RCC 7860 (cell line): Measurements from ENCODE around the gene CASTOR1.

ENCODE experiments used
- DNase-seq: peaks from one replicate; pipeline ENCODE4 v3.0.0-alpha.2; 2015; ENCODE audit warnings: low spot score
- FAIRE-seq: peaks from 2 replicates; lab custom pipeline; 2012; peaks lifted over from hg19 to GRCh38; lab: Jason Lieb, UNC

CASTOR1 gene

DNA sequence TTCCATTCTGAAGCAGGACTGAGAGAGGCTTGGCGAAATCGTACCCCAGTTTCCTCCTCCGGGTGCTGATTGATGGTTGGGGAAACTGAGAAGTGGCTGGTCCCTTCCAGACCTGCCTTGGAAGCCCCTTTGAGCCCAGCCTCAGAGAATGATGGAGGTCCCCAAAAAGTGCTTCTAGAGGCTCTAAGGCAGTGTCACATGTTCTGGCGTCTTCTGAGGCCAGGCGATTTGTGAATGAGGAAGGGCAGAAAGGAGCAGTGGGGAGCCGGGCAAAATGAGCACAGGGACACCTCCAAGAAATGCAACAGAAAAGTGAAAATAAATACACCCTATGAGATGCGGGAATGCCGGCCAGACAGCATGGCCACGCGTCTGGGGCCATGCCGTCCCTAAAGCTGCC, 41.7 kb downstream of the CASTOR1 start:
- no peak for DNase-seq
- no peak for FAIRE-seq

DNA sequence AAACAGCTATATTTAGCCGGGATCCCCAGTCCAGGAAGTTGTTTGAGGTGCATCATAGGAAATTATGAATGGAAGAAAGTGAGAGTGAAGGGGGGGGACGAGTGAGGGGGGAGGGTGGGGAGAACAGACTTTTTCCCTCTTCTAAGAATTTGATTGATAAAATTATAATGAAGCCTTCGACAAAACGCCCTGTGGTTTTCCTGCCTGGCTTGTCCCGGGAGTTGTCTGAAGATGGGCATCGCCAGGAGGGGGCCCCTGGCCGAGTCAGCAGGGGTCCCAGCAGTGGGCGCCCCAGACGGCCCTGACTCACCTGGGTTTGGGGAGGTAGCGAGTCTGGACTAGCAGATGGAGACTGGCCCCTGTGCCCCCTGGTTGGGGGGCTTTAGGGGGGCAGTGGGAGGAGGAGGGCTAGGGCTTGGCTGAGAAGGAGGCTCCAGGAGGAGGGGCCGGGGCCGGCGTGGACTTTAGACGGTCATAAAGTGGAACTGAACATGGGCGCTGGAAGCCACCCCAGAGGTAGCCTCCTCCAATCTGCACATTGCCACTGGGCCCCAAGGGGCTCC, 42.4 kb downstream of the CASTOR1 start:
- DNase-seq (no peak), FAIRE-seq (no peak)

DNA sequence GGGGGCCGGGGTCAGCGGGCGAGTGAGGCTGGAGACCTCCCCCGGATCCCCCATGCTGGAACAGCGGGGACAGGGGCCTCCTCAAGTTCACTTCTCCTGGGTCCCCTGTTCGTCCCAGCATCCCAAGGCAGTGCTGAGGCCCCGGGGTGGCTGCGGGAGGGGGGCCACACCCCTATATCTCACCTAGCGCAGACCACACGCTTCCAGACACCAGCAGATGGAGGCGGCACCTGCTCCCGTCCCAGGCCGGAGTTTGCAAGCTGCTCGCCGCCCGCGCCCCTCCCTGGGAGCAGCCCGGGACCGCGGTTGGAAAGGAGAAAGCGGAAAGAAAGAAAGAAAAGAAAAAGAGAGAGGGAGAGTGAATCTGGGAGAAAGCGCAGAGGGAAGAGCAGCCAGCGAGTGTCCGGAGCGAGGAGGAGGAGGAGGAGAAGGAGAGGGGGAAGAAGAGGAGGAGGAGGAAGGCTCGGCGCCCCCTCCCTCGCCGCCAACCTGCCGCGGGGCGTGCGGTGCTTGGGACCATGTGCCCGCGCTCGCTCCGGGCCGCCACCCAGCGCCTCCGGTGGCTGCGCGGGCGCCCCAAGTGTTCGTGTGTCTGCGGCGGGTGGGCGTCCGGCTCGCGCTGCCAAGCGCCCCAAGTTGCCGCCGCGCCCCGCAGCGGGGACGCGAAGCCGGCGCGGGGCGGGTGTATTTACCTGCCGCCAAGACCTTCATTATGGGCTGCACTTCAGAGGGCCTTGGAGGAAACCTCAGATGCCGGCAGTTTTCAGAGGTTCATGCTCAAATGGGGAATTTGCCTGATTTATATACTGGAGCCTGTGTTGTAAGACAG, 43.1 kb downstream of the CASTOR1 start, which contains the start of gene LIF:
Gene LIF (minus strand): TSS at position 775 of the 829 bp plus-strand sequence. CDS start 64 bp downstream, at position 711.
- FAIRE-seq, result no peak
- no peak for DNase-seq

DNA sequence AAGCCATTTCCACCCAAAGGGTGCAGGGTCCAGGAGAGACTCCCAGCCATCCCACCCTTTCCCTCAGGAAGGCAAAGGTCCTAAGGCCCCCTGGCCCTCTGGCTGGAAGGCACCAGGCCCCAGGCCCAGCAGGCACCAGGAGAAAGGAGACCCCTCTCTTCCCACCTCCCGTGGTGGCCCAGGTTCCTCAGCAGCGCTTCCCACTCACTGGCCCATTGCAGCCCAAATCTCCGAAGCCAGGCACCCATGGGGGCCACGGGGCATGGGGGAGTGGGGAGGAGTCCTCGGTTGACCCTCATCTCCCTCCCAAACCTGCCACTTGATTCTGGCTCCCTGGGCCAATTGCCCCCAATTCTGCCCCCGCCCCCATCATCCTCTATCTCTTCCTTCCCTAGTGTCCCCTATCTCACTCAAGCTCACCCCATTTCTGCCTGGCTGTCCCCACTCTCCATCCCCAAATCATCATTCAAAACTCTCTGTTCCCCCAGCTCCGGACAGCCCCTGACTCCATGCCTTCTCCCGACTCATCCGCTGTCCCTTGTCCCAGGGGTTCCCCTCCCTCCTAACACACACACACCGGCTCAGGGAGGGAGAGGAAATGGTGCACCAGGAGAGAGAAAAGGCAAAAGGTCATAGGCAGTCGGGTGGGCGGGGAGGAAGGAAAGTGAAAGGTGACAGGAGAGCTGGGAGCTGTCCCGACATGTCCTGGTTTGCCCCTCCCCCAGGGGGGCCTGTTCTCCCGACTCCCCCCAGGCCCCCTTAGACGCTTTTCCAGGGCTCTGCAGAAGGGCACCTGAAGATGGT, 43.9 kb downstream of the CASTOR1 start:
- no peak for DNase-seq
- no peak for FAIRE-seq

DNA sequence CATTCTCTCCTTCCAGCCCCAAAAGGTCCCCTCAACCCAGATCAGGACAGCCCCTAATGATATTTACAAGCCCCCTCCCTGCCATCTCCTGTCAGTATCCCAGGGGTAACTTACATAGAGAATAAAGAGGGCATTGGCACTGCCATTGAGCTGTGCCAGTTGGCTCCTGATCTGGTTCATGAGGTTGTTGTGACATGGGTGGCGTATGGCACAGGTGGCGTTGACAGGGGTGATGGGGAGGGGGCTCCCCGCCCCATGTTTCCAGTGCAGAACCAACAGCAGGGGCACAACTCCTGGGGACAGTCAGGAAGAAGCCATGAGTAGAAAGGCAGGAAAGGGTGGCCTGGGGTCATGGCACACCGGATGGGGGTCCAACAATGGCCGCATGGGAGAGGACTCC, 44.7 kb downstream of the CASTOR1 start:
- DNase-seq (no peak), FAIRE-seq (no peak)

DNA sequence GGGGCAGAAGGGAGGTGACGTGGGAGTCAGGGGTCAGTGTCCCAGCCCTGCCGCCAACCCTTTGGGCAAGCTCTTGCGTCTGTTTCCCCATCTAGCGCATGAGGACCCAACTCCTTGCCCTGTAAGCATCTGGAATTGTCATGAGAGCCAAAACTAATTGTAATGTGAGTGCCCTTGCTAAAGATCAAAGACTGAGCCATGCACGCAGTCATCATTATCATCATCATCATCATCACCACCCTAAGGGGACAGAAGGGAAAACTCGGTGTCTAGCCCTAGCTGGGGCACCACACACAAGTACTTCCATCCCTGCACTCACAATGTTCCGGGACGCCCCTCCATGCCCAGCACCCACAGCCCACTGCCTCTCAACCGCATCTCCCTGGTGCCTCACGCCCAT, 45.2 kb downstream of the CASTOR1 start:
- DNase-seq (no peak), FAIRE-seq (no peak)

DNA sequence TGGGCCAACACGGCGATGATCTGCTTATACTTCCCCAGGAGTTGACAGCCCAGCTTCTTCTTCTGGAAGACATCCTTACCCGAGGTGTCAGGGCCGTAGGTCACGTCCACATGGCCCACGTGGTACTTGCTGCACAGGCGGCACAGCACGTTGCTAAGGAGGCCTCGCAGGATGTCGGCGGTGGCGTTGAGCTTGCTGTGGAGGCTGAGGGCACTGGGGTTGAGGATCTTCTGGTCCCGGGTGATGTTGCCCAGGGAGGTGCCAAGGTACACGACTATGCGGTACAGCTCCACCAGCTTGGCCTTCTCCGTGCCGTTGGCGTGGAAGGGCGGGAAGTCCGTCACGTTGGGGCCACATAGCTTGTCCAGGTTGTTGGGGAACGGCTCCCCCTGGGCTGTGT, 45.6 kb downstream of the CASTOR1 start:
- DNase-seq (no peak), FAIRE-seq (no peak)

DNA sequence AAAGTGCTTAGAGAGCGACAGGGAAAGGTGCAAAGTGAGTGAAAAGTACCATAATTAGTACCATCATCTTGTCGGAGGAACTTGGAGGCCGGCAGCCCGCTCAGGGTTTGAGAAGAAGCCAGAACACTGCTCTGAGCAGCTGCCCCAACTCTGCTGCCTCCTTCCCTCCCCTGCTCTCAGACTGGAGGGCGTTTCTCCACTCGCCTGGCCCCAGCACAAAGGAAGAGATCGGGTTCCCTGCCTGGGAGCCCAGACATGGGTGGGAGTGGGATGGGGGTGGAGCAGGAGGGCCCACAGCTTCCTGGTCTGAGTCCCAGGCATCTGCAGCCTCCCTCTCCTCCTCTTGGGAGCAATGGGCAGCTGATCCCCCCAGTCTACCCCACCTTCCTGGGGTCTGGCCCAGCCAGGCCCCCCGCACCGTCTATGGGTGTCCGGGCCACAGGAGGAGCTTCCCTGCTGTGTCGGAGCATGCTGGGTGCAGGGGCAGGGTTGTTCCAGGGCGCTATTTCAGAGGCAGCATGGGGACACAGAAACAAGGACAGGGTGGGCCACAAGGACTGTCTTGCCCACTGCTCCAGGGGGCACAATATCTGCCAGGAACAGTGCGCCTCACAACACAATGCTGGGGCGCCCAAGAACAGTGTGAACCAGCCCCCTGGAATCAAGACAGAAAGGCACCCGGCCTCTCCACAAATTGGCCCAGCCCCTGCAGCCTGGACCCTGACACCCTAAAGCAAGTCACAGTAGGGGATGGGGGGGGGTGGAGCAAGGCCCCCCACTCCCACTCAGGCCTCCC, 47.5 kb downstream of the CASTOR1 start:
- DNase-seq, result no peak
- no peak for FAIRE-seq

DNA sequence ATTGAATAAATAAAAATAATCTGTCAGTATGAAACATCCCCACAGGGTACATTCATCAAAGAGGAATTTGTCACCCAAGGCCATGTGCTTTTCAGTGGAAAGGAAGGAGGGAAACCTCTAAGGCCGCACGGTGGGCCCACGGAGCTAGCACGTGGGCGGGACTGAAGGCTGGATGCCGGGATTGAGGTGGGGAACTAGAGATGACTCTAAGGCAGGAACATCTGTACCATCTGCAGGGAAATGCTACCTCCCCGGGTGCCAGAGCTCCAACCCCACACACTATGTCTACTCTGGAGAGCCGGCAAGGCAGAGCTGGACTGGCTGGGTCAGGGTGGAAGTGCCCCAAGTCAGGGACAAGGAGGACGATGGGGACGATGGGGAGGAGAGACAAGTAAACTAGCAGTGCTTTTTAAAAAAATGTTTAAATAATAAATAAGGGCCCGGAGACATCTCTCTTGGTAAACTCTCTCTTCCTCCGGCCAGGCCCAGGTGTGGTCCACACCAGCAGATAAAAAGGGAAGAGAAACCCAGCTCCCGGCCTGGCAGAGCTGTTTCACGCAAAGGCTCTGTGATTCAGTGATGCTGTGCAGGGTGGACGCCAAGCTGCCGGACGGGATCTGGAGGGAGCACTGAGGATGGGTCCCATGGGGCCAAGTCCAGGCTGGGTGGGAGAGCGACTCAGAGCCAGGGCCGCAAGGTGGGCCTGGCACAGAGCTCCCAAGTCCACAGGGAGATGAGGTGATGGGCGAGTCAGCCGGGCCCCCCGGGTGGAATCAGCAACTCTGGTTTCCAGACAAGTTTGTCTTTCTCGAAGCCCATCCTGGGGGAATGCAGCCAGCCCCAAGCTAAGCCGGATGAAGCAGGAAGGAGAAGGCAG, 48.5 kb downstream of the CASTOR1 start:
- no peak for DNase-seq
- no peak for FAIRE-seq

DNA sequence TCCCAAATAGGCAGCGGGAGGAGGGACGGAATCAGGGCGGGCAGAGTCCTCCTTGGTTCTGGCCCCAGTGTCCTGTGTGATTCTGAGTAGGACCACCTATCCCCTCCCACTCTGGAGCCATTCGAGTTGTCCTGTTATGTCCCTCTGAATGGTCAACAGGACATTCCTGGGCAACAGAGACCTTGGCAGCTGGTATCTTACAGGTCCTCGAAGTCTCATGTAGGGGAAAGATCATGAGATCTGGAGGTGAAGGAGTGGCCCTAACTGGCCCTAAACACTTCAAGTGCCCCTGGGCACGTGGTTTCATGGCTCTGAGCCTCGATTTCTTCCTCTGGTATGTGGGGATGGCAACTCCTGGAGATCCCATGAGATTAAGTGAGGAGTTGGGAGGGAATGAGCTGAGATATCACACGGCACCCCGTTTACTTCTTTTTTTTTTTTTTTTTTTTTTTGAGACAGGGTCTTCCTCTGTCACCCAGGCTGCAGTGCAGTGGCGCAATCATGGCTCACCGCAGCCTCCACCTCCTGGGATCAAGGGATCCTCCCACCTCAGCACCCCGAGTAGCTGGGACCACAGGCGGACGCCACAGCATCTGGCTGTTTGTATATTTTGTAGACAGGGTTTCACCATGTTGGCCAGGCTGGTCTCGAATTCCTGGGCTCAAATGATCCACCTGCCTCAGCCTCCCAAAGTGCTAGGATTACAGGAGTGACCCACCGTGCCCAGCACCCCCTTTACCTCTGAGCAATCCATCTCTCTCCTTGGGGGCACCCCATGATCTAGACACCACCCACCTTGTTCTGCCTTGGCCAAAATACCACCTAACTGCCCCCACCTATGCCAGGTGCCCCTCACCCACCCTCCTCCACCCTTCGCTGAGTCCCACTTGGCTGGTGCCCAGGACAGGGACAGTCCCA, 49.6 kb downstream of the CASTOR1 start:
- no peak for FAIRE-seq
- no peak for DNase-seq

DNA sequence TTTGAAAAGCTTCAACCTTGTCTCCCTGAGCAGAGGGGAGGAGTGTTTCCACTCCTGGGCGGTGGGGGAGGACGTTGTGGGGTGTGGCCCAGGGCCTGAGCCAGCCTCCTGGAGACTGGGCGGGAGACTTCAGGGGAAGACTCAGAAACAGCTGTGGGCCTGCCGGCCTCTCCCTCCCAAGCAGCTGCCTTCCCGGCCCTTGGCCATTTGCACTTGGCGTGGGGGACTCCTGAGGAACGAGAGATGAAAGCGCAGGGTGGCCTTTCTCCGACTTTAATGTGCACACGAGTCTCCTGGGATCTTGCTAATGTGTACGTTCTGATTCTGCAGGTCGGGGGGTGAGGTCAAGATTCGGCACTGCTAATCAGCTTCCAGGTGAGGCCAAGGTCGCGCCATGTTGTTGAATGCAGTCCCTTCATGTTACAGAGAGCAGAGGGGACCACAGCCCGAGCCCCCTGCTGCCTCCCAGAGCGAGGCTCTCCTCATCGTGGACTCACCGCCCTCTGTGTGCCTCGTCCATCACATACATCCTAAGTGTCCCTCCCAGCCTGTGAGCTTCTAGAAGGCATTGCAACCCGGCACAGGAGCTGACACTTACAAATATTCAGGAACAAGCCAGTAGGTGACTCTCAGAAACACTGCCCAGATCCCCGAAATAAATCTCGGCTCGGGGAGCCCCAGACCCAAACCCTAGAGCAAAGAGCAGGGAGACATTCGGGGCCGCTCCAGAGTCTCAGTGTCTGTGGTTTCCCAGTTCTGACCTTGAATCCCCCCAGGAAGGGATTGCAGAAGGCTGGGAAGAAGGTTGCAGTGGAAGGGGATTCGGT, 50.4 kb downstream of the CASTOR1 start:
- peak; percentile 80 for DNase-seq

DNA sequence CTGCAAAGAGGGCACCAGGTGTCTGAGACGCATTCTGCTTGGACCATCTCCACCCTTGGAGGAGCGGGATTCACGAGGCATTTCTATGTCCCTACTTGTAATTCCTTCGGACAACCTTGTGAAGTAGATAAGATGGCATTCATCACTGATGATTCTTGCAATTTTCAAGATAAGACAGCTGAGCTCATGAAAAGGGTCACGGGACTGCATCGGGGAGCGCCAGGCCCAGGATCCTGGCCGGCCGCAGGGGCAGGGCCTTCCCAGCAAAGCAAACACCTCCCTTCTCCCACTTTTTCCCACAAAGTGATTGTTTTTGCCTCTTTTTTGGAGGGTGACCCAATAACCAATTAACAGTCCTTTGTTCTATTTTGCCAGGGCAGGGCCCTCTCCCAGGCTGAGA, 51.2 kb downstream of the CASTOR1 start:
- FAIRE-seq, result no peak
- no peak for DNase-seq

More for the DNA sequence above, 50.4 kb downstream of the CASTOR1 start:
- peak; percentile 83 for FAIRE-seq

DNA sequence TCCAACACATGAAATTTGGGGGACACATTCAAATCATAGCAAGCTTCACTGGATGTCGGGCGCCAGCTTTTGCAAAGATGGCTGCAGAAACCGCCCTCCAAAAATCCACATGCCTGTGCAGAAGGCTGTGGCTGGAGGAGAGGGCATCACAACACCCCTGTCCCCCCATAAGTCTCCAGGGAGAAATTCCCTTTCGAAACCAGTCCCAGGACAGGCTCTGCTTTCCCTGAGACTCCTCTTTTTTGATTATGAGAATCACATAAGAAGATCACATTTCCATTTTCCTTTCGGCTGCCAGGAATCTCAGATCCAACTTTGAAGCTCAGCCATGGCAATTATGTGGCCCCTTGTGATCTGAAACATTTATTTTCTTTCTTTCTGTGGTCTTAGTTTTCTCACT, 52.4 kb downstream of the CASTOR1 start:
- DNase-seq (no peak), FAIRE-seq (no peak)

DNA sequence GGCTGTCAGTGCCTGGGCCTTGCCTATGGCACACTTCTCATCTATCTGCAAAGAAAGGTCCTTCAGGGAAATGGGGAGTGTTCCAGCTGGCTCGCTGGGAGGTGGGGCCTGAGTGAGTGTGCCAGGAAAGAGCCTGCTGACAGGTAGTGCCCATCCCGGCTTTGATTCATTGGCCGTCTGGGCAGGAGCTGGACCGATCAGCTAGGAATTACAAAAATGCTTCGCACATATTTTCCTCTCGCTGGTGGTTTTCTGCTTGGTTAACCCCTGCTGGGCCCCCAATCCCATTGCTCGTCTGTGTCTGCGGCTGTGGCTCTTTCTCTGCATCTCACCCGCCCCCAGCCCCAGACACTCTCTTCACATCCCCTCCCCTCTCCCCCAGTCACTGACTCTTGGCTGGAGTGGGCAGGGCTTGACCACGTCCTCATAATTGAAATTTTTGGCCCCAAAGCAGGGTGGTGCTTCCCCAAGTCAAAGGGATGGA, 53.6 kb downstream of the CASTOR1 start:
- FAIRE-seq, result peak; percentile 97
- DNase-seq, result peak; percentile 99
